ENCODE measurements around the gene KLHL3. TPM values are rescaled to one million over a fixed set of nuclear protein-coding genes. Genes with fewer than 3 reads are reported as not detected.

The KLHL3 gene
- total and polyA plus RNA-seq, 2 donors (not counting 3 experiments of a cell fraction or from before 2014, with no cell fraction given): 8.8 to 13.6 TPM

GRCh38 chr5:137615171-137615775 lies 120.6 kb downstream of the KLHL3 start:
- no peaks in the 10 kb centered on the region for H3K4me1 ChIP-seq (ENCODE audit: control insufficient read depth, extremely low read depth, insufficient read depth, low read length)
- H2AFZ ChIP-seq (ENCODE audit: low read depth, low read length): no peak overlapping the region
- H4K20me1 ChIP-seq (replicated peaks; ENCODE audit: control insufficient read depth, extremely low read depth, insufficient read depth, low read length): no peaks in the 10 kb centered on the region
- dilution Hi-C loops (cut with MboI; ENCODE audit: extremely low pct_ligation_motif_present, low sequenced_read_pairs) (no loop called here), intact Hi-C loops (cut with micrococcal nuclease) (no loop called here)
- no peak overlapping the region for H3K4me3 ChIP-seq (replicated peaks in 1 of 3; ENCODE audit: insufficient read depth in 1 of 3, low read depth in 1 of 3, low read length in 3 of 3)
- no peak overlapping the region for H3K4me2 ChIP-seq (ENCODE audit: insufficient read depth, low read length)
- BruUV-seq (replicated peaks): no TSS peak
- H3K9me3 ChIP-seq (replicated peaks; ENCODE audit: control insufficient read depth, insufficient read depth, low read length): no peaks in the 10 kb centered on the region
- no peak overlapping the region for H3K9ac ChIP-seq (replicated peaks; ENCODE audit: extremely low read depth, insufficient read depth, low read length)
- TF ChIP-seq POLR2A (IDR thresholded peaks at IDR 0.05; ENCODE audit: low read depth, low read length): no peak
- no peak for TF ChIP-seq EZH2 (IDR thresholded peaks at IDR 0.05; ENCODE audit: borderline replicate concordance, low read depth, low read length, severe bottlenecking)
- no peak for TF ChIP-seq POLR2AphosphoS5 (IDR thresholded peaks at IDR 0.05; ENCODE audit: insufficient read depth, low read depth, low read length)
- no peak for TF ChIP-seq GATA2 (IDR thresholded peaks at IDR 0.05; ENCODE audit: insufficient read depth, insufficient read length, low read depth, low read length)
- TF ChIP-seq FOS (IDR thresholded peaks at IDR 0.05; ENCODE audit: borderline replicate concordance, insufficient read depth, low read length): no peak
- TF ChIP-seq, protein P1, sequence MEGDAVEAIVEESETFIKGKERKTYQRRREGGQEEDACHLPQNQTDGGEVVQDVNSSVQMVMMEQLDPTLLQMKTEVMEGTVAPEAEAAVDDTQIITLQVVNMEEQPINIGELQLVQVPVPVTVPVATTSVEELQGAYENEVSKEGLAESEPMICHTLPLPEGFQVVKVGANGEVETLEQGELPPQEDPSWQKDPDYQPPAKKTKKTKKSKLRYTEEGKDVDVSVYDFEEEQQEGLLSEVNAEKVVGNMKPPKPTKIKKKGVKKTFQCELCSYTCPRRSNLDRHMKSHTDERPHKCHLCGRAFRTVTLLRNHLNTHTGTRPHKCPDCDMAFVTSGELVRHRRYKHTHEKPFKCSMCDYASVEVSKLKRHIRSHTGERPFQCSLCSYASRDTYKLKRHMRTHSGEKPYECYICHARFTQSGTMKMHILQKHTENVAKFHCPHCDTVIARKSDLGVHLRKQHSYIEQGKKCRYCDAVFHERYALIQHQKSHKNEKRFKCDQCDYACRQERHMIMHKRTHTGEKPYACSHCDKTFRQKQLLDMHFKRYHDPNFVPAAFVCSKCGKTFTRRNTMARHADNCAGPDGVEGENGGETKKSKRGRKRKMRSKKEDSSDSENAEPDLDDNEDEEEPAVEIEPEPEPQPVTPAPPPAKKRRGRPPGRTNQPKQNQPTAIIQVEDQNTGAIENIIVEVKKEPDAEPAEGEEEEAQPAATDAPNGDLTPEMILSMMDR (IDR thresholded peaks at IDR 0.05; ENCODE audit: extremely low read depth in 1 of 2, insufficient read depth in 1 of 2, low read depth in 1 of 2, low read length in 2 of 2): no peak
- TF ChIP-seq, protein P2, sequence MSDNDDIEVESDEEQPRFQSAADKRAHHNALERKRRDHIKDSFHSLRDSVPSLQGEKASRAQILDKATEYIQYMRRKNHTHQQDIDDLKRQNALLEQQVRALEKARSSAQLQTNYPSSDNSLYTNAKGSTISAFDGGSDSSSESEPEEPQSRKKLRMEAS (IDR thresholded peaks at IDR 0.05; ENCODE audit: insufficient read depth, insufficient read length): no peak
- no peak for TF ChIP-seq MYC (IDR thresholded peaks at IDR 0.05; ENCODE audit: low read depth, low read length)
- no peak for TF ChIP-seq JUN (IDR thresholded peaks at IDR 0.05; ENCODE audit: borderline replicate concordance, insufficient read depth, insufficient read length, low read depth)
- no peak overlapping the region for H3K27ac ChIP-seq (ENCODE audit: insufficient read depth, low read depth, low read length)
- peaks cover 0 to 2% of the 10 kb centered on the region in 2 experiments for H3K36me3 ChIP-seq (ENCODE audit: control insufficient read depth in 2 of 2, extremely low read depth in 1 of 2, insufficient read depth in 2 of 2, low read length in 2 of 2)
- no peaks in the 10 kb centered on the region for H3K9me1 ChIP-seq (replicated peaks; ENCODE audit: control insufficient read depth, extremely low read depth, insufficient read depth, low read length)
- DNase-seq (ENCODE audit: low read depth, low spot score) (no peak), FAIRE-seq (no peak)
- CTCF ChIA-PET: interaction anchor here (1.4 to 1.6 kb wide), 3 partner anchors 14 to 295 kb away, joined by 3 to 6 read pairs (median 4); no protein-coding TSS in a partner anchor
- POLR2A ChIA-PET: no interaction called here
- no peaks in the 10 kb centered on the region for H3K79me2 ChIP-seq (ENCODE audit: control insufficient read depth, insufficient read depth, low read length)
- no peaks in the 10 kb centered on the region for H3K27me3 ChIP-seq (ENCODE audit: control insufficient read depth in 2 of 2, insufficient read depth in 2 of 2, low read length in 2 of 2)

Data from endothelial cell of umbilical vein (primary cell).